GM21529 (cell line): Measurements from ENCODE around the gene GPC6.

Experiments
- ATAC-seq: cut with Tn5 transposase; IDR thresholded peaks from one replicate; pipeline ENCODE4 v1.9.1; 2021; ENCODE audit not compliant: unreplicated experiment

The GPC6 gene

GRCh38 chr13:93368296-93368695 lies 141.7 kb downstream of the GPC6 start:
- ATAC-seq: no peak

- no peak for ATAC-seq
Measured at GRCh38 chr13:93368718-93369117, 142.1 kb downstream of the GPC6 start.

GRCh38 chr13:93372856-93373255 lies 146.2 kb downstream of the GPC6 start:
- ATAC-seq: no peak

GRCh38 chr13:93375491-93375890 lies 148.9 kb downstream of the GPC6 start:
- ATAC-seq: no peak

DNA sequence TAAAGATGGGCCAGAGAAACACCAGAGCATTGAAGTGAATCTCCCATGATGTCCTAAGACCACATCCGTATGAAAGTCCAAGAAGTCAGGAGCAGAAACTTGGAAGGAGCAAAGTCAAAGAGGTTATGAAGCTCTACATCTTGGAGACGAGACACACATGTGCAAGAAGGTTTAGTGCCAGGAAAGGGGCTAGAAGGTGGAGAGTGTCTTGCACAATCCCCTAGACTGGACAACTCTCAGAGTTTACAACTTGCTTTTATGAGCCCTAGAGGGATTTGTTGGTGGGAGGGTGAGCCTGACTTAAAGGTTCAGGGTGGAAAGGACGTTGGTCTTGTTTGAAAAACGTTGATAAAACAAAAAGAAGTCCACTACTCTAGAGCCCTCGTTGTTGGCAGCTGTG lies 150.6 kb downstream of the GPC6 start:
- ATAC-seq: no peak

GRCh38 chr13:93378184-93378583 lies 151.6 kb downstream of the GPC6 start:
- no peak for ATAC-seq

DNA sequence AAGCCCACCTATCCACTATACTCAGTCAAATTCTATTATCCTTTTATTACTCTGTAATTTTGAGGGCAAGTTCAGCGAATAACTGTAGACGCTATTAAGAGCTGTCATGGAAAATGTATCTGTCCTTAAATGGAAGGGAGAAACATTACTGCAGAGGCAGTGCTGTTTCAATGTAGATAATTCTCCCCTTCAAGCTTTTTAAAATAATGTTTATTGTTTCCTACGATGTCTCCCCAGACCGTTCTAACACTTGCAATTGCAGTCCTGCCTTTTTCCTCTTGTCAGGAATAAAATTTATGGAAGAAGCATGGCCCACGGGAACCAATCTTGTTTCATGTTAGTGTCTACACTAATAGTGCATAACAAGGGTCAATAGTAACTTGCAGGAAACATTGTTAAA lies 159.5 kb downstream of the GPC6 start:
- ATAC-seq: no peak

DNA sequence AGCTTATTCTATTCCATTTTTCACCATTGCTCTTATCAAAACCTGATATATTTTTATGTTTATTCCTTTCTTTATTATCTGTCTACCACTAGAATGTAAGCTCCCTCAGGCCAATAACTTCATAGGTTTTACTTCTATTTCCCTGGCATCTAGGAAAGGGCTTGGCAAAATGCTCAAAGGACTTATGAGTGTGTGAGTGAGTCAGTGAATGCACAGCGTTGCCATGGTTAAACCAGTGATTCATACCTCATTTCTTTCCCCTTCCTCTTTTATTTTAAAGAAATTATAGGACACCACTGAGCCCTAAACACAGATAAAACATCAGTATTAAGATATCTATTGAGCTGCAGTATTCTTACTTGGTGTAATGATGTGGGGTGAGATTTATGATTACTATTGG lies 162.1 kb downstream of the GPC6 start:
- no peak for ATAC-seq

DNA sequence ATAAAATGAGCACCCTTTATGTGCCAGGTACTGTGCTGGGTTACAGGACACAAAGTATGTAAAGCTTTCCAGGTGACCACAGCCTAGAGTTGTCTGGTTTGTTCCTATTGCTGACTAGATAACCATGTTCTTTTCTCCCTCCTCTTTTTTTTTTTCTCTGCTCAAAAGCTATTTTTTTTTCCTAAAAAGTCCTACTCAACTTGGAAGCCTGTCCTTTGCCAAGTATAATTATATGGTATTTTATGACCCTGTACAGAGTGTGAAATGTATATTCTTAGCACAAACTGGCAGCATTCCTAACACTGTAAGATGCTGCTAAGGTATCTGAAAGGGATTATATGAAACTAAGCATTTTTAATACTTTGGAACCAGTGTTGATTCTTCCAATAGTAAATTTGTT lies 171.0 kb downstream of the GPC6 start:
- ATAC-seq: no peak

DNA sequence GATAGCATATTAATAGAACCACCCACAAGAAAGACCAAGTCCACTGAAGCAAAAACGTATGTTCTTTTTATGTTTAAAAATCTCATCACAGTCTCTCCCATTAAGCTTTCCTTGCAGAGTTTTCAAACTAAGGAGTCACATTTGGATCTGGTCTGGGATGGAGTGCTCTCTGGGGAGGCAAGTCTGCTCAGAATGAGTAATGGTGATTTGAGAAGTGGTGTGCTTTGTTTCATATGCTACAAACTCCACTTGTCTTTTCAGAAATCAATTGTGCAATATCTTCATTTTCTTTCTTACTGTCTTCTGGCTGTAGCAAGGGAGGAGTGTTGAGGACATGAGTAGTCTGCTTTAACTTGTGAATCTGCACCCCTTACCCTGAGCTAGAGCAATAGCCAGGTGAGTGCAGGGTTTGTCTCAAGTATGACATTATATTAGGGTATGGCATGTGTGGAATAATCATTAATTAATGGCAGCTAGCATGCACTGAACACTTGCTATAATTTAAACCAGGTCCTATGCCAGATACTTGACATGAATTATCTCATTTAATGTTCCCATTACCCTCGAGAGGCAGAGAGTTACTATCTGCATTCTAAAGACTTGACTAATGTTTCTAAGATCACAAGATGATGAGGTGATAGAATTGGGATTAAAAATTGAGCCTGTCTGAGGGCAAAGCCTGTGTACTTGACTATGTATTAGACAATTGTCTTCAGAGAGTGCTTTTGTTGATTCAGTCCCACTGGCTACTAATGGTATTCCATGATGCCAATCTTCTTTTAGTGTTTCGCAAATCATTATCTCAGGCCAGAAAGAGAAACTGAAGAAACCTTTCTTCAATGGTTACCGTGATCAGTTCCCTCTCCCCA lies 171.8 kb downstream of the GPC6 start:
- no peak for ATAC-seq

GRCh38 chr13:93399212-93399611 lies 172.6 kb downstream of the GPC6 start:
- no peak for ATAC-seq

- no peak for ATAC-seq
Measured at GRCh38 chr13:93406136-93406535, 179.5 kb downstream of the GPC6 start.

- no peak for ATAC-seq
Measured at GRCh38 chr13:93407551-93407950, 180.9 kb downstream of the GPC6 start.

- no peak for ATAC-seq
Measured at GRCh38 chr13:93409001-93409400, 182.4 kb downstream of the GPC6 start.

DNA sequence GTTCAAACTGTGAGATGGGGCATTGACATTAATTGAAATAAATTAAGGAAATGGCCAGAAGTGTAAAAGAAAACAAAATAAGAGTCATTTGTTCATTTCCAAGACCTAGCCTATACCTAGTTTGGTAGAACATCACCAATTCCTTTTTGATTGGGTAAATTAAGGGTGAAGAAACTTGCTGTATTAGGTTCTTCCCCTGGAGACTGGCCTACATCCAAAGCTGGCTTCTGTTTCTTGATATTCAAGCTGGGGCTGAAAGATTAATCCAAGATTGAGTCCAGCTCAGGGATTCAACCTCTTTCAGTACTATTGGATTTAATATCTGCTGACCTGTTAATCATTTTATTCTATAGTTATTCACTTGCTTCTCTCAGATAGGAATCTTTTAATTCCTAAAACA lies 183.2 kb downstream of the GPC6 start:
- ATAC-seq: no peak

GRCh38 chr13:93411186-93411680 lies 184.6 kb downstream of the GPC6 start:
- no peak for ATAC-seq

DNA sequence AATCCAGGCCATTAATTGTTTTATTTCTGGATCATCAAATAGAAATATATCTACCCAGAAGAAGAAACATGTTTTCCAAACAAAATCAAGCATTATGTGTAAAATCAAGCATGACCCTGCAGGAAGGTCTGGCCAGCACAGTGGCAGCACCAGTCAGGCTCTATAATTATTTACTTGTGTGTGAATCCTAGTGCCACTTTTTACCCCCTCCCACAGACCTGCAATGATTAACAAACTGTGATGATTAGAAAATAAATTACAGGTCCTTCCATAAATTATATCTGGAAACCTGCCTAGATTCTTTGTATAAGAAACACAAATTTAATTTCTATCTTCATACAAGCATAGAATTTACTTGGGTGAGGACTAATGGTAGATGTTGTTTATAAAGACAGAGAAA lies 186.1 kb downstream of the GPC6 start:
- ATAC-seq: no peak

GRCh38 chr13:93413972-93414717 lies 187.5 kb downstream of the GPC6 start:
- ATAC-seq: no peak

DNA sequence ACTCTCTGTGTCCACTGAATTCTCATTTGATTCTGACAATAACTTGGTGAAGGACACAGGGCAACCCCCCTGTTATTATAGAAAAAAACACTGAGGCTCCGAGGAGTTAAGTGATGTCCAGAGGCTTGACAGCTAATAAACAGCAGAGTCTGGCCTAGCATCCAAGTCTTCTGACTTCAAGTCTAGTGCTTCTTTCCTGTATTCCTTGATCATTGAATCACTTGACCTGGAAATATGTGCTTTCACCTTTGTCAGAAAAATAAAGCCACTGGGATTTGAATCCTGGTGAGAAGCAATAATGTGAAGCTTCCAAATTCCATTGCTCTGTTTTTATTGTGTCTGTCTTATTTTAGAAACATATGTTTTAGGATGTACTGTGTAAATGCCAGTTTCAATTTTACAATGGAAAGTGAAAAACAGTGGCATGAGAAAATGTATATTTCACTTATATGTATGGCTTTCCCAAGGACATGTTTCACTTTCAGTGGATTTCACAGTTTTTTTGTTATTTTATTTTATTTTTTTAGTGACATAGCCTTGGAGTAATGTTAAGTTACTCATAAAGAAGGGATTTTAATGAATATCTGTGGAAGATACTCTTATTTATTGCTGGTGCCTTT lies 190.2 kb downstream of the GPC6 start:
- ATAC-seq: no peak

DNA sequence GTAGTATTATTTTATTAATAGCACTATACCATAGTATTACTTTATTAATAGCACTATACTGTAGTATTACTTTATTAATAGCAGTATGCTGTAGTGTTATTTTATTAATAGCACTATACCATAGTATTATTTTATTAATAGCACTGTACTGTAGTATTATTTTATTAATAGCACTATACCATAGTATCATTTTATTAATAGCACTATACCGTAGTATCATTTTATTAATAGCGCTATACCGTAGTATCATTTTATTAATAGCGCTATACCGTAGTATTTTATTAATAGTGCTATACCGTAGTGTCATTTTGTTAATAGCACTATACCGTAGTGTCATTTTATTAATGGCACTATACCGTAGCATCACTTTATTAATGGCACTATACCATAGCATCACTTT lies 191.8 kb downstream of the GPC6 start:
- ATAC-seq: no peak

DNA sequence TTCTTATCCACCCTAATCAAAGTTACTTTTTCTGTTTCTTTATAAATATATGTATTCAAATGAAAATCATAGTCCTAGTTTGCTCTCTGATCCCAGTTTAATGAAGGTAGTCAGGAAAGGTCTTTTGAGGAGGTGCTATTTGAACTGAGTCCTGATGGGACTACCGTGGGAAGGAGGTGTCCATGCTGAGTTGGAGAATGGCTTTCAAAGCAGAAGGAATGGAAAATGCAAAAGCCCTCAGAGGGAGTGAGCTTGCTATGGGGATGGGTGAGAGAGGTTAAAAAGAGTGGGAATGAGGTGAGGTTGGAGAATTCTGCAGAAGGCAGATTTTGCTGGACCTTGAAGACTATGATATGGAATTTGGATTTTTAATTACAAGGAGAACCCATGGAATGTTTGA lies 193.6 kb downstream of the GPC6 start:
- no peak for ATAC-seq

DNA sequence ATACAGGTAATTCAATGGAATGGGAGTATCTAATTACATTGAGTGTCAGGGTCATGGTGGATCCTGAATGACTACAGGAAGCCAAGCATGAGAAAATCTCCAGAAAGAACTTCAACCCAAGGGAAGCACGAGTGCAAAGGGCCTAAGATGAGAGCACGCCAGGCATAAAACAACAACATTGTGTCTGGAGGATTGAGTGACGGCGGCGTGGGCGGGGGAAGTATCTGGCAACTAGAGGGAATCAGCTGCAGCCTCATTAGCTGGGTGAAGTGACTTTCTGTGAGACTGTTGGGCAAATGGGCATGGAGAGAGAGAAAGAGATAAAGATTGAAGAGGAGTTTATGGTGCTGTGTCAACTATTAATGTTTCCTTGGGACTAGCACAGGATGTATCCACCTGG lies 194.3 kb downstream of the GPC6 start:
- no peak for ATAC-seq
